ENCODE data around the gene MASP2. TPM values are rescaled to one million over a fixed set of nuclear protein-coding genes. Genes with fewer than 3 reads are reported as not detected.

MASP2 gene
- total and polyA plus RNA-seq, 4 donors = 0.01 to 0.04 TPM; not detected in 2

- peak; percentile 30 to 47 (median 41) for DNase-seq
- Histone ChIP-seq H3K4me3 (no peak overlapping the region), H3K9ac (ENCODE audit: insufficient read depth in 1 of 2, low read length in 2 of 2) (no peak overlapping the region), H3K9me3 (ENCODE audit: control insufficient read depth in 4 of 4, insufficient read depth in 3 of 4, low read length in 3 of 4) (no peaks in the 10 kb centered on the region), H3K36me3 (ENCODE audit: control insufficient read depth in 4 of 4, insufficient read depth in 4 of 4, low read length in 4 of 4) (no peaks in the 10 kb centered on the region), H3K4me1 (ENCODE audit: control insufficient read depth in 5 of 5, insufficient read depth in 5 of 5, low read length in 5 of 5) (no peaks in the 10 kb centered on the region), H3K27me3 (ENCODE audit: control insufficient read depth in 3 of 3, insufficient read depth in 3 of 3, low read length in 2 of 3) (no peaks in the 10 kb centered on the region), H3K27ac (ENCODE audit: low read depth in 1 of 2, low read length in 1 of 2) (no peak overlapping the region)
- TF ChIP-seq CTCF (IDR thresholded peaks at IDR 0.05; ENCODE audit: control extremely low read depth, extremely low read depth) = no peak
- ATAC-seq (ENCODE audit: insufficient read depth, low FRiP score) = no peak
- whole genome bisulfite sequencing, 2 donors = 58 to 70% methylated on average over 32 of the region's 32 CpGs
Observed at GRCh38 chr1:11045428-11046269, 1.4 kb downstream of the MASP2 start.

GRCh38 chr1:11044849-11045427 is 2.1 kb downstream of the MASP2 start:
- 83 to 88% methylated on average over 16 of the region's 16 CpGs for WGBS, 2 donors
- DNase-seq = no peak
- no peak for TF ChIP-seq CTCF (IDR thresholded peaks at IDR 0.05; ENCODE audit: control extremely low read depth, extremely low read depth)
- H3K9me3 ChIP-seq (ENCODE audit: control insufficient read depth in 4 of 4, insufficient read depth in 3 of 4, low read length in 3 of 4) = no peaks in the 10 kb centered on the region
- H3K27me3 ChIP-seq (ENCODE audit: control insufficient read depth in 3 of 3, insufficient read depth in 3 of 3, low read length in 2 of 3) = no peaks in the 10 kb centered on the region
- no peak overlapping the region for H3K4me3 ChIP-seq
- H3K27ac ChIP-seq (ENCODE audit: low read depth in 1 of 2, low read length in 1 of 2) = no peak overlapping the region
- H3K36me3 ChIP-seq (ENCODE audit: control insufficient read depth in 4 of 4, insufficient read depth in 4 of 4, low read length in 4 of 4) = no peaks in the 10 kb centered on the region
- no peak for ATAC-seq (ENCODE audit: insufficient read depth, low FRiP score)
- no peak overlapping the region for H3K9ac ChIP-seq (ENCODE audit: insufficient read depth in 1 of 2, low read length in 2 of 2)
- no peaks in the 10 kb centered on the region for H3K4me1 ChIP-seq (ENCODE audit: control insufficient read depth in 5 of 5, insufficient read depth in 5 of 5, low read length in 5 of 5)

- no peak for ATAC-seq (ENCODE audit: insufficient read depth, low FRiP score)
- no peak for DNase-seq
- Histone ChIP-seq H3K27ac (ENCODE audit: low read depth in 1 of 2, low read length in 1 of 2) (no peak overlapping the region), H3K9ac (ENCODE audit: insufficient read depth in 1 of 2, low read length in 2 of 2) (no peak overlapping the region), H3K27me3 (ENCODE audit: control insufficient read depth in 3 of 3, insufficient read depth in 3 of 3, low read length in 2 of 3) (no peaks in the 10 kb centered on the region), H3K4me1 (ENCODE audit: control insufficient read depth in 5 of 5, insufficient read depth in 5 of 5, low read length in 5 of 5) (no peaks in the 10 kb centered on the region), H3K36me3 (ENCODE audit: control insufficient read depth in 4 of 4, insufficient read depth in 4 of 4, low read length in 4 of 4) (no peaks in the 10 kb centered on the region), H3K4me3 (no peak overlapping the region), H3K9me3 (ENCODE audit: control insufficient read depth in 4 of 4, insufficient read depth in 3 of 4, low read length in 3 of 4) (no peaks in the 10 kb centered on the region)
- WGBS, 2 donors = 78 to 85% methylated on average over 16 of the region's 16 CpGs
- TF ChIP-seq CTCF (IDR thresholded peaks at IDR 0.05; ENCODE audit: control extremely low read depth, extremely low read depth) = no peak
Observed at GRCh38 chr1:11044086-11044848, 2.8 kb downstream of the MASP2 start.

Data from lung (tissue), 12 donors.